GM03348 (cell line): Measurements from ENCODE around the gene NKD2.

Source experiments
- DNase-seq: peaks from one replicate; pipeline ENCODE4 v3.0.0; 2012; ENCODE audit warnings: low spot score

Gene NKD2

DNA sequence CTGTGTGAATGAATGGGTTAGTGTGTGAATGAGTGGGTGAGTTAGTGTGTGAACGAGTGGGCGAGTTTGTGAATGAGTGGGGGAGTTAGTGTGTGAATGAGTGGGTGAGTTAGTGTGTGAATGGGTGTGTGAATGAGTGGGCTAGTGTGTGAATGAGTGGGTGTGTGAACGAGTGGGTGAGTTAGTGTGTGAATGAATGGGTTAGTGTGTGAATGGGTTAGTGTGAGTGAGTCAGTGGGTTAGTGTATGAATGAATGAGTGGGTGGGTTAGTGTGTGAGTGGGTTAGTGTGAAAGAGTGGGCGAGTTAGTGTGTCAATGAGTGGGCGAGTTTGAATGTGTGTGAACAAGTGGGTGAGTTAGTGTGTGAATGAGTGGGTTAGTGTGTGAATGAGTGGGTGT, 35.5 kb downstream of the NKD2 start:
- DNase-seq = no peak

DNA sequence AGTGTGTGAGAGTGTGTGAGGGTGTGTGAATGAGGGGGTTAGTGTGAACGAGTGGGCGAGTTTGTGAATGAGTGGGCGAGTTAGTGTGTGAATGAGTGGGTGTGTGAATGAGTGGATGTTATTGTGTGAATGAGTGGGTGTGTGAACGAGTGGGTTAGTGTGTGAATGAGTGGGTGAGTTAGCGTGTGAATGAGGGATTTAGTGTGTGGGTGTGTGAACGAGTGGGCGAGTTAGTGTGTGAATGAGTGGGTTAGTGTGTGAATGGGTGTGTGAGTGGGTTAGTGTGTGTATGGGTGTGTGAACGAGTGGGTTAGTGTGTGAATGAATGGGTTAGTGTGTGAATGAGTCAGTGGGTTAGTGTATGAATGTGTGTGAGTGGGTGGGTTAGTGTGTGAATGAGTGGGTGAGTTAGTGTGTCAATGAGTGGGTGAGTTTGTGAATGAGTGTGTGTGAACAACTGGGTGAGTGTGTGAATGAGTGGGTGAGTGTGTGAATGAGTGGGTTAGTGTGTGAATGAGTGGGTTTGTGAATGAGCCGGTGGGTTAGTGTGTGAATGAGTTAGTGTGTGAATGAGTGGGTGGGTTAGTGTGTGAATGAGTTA, 37.5 kb downstream of the NKD2 start:
- DNase-seq = no peak

DNA sequence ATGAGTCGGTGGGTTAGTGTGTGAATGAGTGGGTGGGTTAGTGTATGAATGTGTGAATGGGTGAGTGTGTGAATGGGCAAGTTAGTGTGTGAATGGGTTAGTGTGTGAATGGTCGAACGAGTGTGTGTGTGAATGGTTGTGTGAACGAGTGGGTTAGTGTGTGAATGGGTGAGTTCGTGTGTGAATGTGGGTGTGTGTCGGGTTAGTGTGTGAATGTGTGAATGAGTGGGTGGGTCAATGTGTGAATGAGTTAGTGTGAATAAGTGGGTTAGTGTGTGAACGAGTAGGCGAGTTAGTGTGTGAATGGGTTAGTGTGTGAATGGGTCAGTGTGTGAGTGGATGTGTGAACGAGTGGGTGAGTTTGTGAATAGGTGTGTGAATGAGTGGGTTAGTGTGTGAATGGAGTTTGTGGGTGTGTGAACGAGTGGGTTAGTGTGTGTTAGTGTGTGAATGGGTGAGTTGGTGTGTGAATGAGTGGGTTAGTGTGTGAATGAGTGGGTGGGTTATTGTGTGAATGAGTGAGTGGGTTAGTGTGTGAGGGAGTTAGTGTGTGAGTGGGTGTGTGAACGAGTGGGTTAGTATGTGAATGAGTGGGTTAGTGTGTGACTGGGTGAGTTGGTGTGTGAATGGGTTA, 38.8 kb downstream of the NKD2 start:
- DNase-seq = no peak

DNA sequence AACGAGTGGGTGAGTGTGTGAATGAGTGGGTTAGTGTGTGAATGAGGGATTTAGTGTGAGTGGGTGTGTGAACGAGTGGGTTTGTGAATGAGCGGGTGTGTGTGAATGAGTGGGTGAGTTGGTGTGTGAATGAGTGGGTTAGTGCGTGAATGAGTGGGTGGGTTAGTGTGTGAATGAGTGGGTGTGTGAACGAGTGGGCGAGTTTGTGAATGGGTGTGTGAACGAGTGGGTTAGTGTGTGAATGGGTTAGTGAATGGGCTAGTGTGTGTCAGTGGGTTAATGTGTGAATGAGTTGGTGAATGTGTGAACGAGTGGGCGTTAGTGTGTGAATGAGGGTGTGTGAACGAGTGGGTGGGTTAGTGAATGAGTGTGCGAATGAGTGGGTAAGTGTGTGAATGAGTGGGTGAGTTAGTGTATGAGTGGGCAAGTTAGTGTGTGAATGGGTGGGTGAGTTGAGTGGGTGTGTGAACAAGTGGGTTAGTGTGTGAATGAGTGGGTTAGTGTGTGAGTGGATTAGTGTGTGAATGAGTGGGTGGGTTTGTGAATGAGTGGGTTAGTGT, 39.6 kb downstream of the NKD2 start:
- DNase-seq = no peak

DNA sequence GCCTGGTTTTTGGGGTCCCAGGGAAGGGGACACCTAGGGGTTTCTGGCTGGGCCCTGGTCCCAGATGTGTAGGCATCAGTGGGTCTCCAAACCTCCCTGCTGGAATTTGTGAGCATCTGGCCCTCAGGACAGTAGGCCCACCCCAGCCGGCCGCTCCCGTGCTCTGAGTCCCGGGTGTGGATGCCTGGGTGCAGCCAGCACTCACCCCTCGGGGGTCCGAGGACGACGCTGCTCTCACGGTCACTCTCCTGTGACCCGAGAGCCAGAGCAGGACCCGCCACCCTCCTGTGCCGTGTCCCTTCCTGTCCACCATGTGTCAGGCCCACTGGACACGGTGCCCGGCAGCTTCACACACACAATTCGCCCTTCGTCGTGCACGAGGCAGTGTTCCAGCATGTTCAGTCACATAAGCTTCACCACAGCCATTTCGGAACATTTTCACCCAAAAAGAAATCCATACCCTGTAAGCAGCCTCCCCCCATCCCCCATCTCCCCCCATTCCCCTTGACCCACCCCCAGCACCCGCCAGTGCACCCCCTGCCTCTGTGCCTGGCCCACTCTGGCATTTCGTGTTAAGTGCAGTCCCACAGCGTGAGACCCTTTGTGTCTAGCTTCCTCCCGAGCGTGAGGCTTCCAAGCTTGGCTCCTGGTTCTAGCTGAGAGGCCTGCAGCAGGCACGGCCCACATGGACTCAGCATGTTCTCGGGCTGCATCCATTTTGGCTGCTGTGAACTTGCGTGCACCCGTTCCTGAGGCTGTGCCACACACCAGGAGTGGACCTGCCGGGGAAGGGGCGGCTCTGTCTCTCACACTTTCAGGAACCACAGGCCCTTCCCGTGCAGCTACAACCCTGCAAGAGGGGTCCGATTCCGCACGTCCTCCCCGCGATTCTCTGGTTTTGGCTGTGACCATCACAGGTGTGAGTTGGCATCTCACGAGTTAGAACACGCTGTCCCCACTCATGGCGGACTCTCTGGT, 40.5 kb downstream of the NKD2 start:
- DNase-seq = no peak

DNA sequence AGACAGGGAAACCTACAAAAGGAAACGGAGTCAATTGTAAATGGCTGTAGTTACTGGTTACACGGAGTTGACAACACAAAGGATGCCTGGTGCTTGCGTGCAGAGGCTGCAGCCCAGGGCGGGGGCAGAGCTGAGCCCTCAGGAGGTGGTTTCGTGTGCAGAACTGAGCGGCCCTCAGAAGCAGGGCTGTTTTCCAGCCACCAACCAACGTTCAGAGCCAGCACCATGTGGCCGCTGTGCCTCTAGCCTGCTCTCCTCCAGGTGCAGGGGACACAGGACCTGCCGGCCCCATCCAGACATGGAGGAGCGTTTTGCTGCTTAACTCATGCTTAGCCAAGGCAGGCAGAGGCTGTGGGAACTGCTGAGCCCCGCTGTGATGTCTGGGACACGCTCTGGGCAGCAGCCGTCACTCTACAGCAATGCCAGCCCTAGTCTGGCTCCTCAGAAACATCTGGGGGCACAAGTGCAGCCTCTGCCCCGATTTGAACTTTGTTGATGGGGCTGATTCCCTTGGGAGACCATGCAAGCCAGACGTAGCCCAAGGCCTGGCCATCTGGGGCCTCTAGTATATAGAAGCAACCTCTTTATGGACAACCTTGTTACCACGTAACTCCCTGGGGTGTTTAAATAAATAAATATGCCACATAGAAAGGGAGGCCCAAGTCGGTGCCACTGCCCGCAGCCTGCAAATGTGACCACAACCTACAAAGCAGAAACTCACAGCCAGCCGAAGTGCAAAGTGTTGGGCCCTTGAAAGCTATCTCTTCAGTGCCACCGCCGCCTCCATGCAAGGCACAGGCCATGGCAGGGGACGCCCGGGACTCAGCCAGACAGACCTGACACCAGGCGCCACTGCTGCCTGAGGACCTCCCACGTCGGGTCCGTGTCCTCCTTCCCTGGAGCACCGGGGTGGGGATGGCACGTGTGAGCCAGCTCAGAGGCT, 42.1 kb downstream of the NKD2 start:
- no peak for DNase-seq

DNA sequence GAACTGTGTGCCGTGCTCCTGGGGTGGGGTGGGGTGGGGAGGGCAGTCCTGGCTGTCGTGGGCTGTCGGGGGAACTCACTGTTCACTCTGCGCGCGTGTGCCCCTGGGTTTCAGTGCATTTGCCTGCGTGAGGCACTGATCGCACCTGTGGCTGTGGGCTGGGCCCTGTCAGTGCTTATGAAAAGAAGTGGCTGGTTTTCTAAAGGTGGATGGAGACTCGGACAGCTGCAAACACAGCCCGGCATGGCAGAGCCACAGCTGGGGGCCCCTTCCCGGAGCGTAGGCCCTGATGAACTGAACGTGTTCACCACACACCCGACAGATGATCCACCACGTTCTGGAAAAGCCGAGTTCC, 42.7 kb downstream of the NKD2 start:
- DNase-seq = no peak

DNA sequence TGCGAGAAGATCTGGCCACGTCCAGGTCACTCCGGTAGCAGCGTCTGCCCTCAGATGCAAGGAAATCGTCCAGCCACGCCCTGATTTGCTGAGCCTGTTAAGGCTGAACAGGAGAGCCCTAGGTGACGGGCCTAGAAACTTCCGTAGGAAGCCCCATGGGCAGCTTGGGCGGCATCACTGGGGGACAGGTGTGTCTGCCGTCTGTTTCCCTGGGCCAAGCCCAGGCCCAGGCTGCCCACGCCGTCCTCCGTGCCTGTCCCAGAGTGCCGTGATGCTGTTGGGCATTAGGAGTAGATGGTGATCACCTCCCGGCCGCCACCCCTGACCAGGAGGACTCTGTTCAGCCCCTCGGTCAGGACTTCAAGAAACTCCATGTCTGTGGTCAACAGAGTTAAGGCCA, 43.5 kb downstream of the NKD2 start:
- DNase-seq = no peak

DNA sequence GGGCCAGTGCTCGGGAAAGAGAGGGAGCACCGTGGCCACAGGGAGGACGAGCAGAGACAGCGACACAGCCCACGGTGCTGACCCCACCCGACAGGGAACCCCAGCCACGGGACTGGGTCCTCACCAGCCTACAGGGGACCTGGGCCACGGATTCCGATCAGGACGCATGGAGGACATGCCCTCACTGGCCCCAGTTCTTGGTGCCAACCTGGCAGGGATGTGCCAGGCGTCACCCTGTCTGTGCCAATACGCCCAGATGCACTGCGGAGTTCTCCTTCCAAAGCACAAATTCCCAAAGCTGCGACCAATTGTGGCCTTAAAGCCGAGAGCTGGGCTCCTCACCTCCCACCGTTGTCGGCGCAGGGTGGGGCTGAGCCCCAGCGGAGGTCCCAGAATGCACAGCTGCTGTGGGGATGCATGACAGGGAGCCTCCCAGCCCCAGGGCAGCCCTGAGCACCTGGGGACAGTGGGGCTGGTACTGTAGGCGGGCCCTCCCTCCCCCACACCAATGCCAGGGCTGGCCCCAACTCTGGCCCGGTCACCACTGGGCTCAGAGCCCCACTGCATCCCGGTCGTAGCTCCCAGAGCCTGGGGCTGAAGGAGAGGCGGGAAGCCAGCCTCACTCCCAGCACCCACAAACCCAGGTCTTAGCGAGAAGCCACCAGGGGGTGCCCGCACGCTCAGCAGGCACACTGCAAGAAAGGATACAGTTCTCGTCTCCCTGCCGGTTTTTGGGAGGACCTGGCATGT, 44.2 kb downstream of the NKD2 start:
- DNase-seq = no peak

DNA sequence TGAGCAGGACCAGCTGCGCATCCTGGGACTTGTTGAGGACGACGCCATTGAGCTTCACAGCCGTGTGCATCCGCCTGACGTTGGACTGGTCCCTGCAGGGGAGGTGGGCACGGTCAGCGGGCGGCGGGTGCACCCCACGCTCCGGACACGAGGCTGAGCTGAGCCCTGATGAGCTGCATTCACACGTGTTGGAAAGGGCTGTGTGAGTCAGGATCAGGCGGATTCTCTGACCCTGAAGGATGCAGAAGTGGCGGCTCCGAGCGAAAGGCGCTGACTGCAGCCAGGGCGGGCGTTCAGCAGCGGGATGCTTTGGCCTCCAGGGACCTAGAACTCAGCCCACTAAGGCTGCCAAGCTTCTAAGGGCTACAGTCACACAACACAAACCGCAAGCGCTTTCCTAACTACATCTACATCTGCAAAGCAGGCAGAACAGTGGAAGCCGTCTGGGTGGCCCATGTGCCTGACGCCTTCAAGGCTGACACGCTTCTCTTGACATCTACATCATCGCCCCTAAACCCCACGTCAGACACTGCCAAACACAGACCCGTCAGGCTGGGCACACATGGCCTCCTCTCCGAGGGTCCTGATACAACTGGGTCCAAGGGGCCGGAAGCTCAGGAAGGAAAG, 44.9 kb downstream of the NKD2 start:
- DNase-seq = no peak

DNA sequence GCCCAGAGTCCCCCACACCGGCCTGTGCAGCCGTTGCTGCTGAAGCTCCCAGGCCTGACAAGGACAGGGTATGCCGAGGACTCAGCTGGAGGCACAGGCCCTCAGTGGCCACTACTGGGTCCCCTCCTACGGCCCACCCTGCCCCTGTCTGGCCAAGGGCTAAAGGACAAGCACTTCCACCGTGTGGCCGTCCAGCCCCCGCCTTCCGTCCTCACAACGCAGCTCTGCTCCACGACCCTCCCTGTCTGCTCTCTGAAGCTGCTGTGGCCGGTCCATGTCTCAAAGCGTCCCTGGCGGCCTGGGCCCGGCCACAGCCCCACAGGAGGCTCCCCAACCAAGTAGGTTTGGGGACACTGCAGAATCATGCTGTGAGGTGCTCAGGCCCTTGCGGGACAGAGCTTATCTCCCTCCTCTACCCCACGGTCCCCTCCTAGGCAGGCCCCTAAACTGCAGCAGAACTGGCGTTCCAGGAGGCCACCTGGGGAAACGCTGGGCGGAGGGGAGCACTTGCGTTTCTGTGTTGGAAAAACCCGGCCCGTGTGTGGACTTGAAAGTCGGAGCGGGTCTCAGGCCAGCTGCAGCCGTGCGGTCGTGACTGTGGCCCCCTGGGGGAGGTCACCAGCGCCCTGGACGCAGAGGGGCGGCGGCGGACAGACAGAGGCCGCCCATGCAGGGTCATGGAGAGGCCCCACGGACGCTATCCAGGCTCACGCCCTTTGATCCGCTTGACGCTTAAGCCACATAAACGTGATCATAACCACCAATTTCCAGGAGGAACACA, 45.6 kb downstream of the NKD2 start:
- DNase-seq = no peak

DNA sequence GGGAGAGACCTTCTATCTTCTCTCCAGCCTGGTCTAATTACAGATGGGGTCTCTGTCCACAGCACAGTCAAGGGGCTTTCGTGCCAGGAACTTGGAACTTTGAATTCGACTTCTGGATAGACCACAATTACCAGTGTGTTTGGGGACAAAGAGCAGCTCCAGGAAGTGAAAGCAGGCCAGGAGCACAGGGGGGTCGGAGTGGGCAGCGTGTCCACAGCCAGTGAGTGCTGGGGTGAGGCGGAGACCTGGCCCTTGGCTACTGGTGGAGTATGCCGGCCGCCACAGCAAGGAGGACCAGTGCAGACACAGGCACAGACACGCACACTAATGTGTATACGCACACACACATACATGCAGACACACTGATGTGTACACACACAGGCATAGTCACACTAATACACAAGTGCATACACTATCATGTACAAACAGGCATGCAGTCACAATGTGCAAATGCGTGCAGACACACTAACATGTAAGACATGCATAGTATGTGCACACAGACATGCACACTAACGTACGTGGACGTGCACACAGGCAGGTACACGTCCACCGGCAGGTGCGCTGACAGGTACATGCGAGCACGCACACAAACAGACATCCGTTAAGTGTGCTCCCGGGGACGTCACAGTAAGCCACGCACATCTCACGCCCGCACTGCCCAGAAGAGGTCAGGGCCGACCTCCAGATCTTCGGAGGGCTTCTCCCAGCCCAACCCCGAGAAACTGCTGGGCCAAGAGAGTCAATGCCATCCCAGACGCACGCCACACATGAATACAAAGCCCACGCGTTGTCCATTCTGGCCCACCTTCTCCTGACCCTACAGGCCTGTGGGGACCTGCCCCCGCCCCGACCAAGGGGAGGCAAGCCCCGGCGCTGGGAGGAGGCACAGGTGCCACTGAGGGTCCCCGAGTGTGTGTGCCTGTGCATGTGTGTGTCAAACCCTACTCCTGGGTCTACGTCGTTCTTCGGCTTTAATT, 46.5 kb downstream of the NKD2 start:
- no peak for DNase-seq

DNA sequence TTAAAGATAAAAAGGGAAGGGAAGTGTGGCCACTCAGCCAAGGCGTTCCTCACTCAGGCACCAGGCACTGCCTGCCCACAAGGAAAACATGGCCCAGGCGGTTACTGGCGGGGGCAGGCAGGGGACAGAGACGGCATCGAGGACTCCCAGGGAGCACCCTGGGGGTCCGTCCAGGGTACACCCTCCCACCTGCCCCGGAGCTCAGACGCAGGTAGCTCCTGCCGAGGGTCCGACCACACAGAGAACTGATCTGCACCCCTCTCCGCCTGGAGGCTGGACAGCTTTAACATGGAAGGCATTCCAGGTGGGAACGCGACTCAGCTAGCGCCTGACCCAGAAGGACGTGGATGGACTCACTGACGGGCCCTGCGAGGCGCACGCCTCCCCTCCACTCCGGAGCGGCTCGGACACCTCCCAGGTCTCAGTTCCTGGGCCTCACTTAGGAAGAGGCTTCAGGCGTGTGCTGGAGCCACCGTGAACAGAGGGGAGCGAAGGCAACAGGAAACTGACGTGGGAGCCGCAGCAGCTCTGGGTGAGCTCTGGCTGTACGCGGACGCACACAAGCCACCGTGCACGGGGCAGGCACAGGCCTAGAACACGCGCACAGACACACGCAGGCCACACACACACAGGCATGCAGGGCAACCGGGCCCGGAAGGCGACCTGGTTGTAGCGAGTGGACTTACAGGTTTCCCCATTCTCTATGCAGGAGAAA, 47.5 kb downstream of the NKD2 start:
- no peak for DNase-seq

DNA sequence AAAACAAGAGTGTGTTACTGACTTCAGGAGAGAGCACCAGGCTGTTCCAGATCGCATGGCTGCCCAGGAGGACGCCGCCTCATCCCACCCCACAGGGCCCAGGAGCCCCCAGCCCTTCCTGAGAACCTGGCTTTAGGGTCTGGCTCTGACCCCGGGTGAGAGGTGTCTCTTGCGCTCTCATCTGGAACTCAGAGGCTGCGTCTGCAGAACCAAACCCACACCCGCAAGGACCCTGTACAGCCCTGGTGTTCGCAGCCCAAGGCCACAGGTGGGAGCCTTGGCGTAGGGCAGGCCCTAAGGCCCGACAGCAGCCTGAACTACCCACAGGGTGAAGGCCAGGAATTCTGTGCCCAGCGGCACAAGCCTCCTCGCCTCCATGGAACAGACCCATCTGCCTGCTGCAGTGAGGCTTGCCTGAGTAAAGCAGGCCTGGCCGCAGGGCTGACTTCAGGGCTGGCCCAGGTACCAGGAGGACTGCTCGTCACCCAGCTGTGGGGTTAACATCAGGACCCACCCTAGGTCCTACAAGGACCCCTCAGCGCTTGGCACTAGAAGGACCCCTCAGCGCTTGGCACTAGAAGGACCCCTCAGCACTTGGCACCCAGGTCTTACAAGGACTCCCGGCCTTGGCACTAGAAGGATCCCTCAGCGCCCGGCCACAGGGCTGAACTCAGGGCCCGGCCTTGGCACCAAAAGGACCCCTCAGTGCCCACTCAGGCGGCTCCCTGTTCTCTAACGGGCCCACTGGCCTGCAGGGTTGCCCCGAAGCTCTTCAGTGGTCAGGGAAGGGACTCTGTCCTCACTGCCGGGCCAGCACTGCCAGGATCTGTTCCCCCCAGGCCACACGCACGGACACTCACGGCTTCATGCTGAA, 48.2 kb downstream of the NKD2 start:
- DNase-seq = no peak

DNA sequence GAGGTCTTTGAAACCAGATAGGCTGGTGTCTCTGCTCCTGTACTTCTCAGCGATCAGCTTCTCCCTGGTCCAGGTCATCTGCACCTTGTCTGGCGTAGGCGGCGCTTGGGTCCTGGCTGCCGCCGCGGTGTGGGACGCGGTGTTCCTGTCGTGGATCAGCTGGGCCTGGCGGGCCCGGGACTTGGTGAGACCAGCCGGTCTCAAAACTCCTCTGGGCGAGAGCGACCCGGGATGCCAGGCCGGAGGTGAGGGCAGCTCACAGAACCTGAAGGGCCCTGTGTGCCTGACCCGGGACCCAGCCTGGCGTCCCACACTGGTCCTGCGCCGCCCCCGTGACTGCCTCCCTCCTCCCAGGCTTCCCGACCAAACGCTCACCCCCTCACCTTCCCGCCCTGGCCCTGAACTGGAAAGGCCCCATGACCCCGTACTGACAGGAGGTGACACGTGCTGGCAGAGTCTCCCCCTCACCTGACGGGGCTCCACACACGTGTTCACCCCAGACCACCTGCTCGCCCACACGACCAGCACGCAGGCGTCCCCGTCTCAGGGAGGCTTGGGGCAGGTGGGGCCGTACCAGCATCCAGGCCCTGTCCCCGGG, 49.0 kb downstream of the NKD2 start:
- DNase-seq = no peak
